BE2C (cell line): Measurements from ENCODE around the gene CD27.
A peak's percentile ranks its signal among the peaks of the same experiment; 100 is the strongest.

ENCODE experiments used
- DNase-seq: peaks from one replicate; pipeline ENCODE4 v3.0.0-alpha.2; 2020
- H3K27me3 ChIP-seq: fragments of 250-450 bp; sonication (Bioruptor Pico); 2 replicates; pipeline ENCODE4 v1.5.1; 2020; ENCODE audit warnings: mild to moderate bottlenecking
- H3K36me3 ChIP-seq: fragments of 250-450 bp; sonication (Bioruptor Pico); 2 replicates; pipeline ENCODE4 v1.5.1; 2020; ENCODE audit warnings: mild to moderate bottlenecking
- H3K4me1 ChIP-seq: fragments of 250-450 bp; sonication (Bioruptor Pico); 2 replicates; pipeline ENCODE4 v1.5.1; 2020
- H3K4me3 ChIP-seq: 2 replicates; pipeline ENCODE4 v1.5.1; 2011; ENCODE audit warnings: low read depth, low read length
- H3K9me3 ChIP-seq: fragments of 250-450 bp; sonication (Bioruptor Pico); 2 replicates; pipeline ENCODE4 v1.5.1; 2020
- TF ChIP-seq, protein P1 (sequence below): IDR thresholded peaks from 2 replicates; pipeline ENCODE4 v1.5.1; 2012; ENCODE audit warnings: mild to moderate bottlenecking, low read depth, low read length

The CD27 gene

DNA sequence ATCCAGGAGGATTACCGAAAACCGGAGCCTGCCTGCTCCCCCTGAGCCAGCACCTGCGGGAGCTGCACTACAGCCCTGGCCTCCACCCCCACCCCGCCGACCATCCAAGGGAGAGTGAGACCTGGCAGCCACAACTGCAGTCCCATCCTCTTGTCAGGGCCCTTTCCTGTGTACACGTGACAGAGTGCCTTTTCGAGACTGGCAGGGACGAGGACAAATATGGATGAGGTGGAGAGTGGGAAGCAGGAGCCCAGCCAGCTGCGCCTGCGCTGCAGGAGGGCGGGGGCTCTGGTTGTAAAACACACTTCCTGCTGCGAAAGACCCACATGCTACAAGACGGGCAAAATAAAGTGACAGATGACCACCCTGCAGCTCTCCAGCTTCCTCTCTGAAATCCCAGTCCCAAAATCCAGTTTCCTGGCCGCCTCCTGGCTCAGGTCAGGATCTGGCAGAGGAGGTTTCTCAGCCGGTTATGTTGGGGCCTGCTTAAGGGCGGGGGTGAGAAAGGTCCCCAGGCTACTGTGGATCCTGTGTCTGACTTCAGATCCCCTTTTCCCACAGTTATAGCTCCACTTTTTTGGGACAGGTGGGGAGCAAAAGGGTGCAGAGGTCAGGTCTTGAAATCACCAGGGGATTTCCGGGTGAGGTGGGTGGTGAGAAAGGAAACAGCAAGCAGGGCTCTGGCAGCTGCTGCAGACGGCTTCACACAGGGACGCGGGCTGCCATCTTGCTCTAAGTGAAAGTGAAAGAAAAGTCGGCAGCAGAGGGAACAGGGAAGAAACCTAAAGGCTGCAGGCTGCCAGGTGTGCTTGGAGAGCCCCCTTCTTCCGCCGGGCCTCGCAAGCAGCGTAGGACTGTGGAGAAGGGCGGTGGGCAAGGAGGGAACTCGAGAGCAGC lies 6.8 kb downstream of the CD27 start, which contains the start of gene TAPBPL:
TSS of gene TAPBPL (plus strand) at position 695 of the 897 bp plus-strand sequence. CDS start 207 bp downstream, outside the sequence.
- TF ChIP-seq, protein P1, sequence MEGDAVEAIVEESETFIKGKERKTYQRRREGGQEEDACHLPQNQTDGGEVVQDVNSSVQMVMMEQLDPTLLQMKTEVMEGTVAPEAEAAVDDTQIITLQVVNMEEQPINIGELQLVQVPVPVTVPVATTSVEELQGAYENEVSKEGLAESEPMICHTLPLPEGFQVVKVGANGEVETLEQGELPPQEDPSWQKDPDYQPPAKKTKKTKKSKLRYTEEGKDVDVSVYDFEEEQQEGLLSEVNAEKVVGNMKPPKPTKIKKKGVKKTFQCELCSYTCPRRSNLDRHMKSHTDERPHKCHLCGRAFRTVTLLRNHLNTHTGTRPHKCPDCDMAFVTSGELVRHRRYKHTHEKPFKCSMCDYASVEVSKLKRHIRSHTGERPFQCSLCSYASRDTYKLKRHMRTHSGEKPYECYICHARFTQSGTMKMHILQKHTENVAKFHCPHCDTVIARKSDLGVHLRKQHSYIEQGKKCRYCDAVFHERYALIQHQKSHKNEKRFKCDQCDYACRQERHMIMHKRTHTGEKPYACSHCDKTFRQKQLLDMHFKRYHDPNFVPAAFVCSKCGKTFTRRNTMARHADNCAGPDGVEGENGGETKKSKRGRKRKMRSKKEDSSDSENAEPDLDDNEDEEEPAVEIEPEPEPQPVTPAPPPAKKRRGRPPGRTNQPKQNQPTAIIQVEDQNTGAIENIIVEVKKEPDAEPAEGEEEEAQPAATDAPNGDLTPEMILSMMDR = no peak
- peak; percentile 91 for DNase-seq
- H3K9me3 ChIP-seq = no peaks in the 10 kb centered on the region
- no peaks in the 10 kb centered on the region; the same call in 1 of the 2 replicates for H3K36me3 ChIP-seq
- H3K27me3 ChIP-seq = no peaks in the 10 kb centered on the region
- H3K4me3 ChIP-seq = peak within 1 kb of the TSS; percentile 91
- peaks cover 12% of the 10 kb centered on the region for H3K4me1 ChIP-seq

DNA sequence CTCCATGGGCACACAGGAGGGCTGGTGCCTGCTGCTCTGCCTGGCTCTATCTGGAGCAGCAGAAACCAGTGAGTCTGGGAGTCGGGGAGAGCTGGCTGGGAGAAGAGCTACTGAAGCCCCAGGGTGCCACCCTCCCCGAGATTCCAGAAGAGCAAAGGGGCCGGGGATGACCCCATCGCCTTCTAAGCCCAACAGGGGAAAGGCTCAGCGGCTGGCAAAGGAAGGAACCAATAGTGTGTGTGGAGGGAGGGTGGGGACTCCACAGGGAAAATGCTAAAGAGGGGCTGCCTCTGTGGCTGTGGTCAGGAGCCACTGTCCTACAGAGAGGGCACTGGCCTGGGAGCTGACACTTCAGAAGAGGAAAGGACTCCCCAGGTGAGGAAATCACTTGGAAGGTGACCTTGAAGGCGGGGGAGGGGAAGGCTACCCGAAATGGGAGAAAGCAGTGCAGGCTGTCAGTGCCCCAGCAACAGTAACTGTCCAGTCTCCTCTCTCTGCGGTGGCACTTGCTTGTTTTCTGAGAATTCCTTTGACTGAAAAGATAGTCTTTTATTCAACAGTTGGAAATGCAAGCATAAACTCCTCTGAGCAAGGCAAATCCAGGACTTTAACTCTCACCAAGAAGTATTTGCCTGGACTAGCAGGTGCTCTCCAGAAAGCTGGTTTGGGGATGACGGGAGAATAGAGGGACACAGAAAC lies 7.6 kb downstream of the CD27 start:
- no peaks in the 10 kb centered on the region for H3K9me3 ChIP-seq
- peak overlapping the region; percentile 91 for H3K4me3 ChIP-seq
- H3K36me3 ChIP-seq = no peaks in the 10 kb centered on the region; the same call in none of the 2 replicates
- H3K27me3 ChIP-seq = no peaks in the 10 kb centered on the region
- no peak for DNase-seq
- H3K4me1 ChIP-seq = peaks cover 12% of the 10 kb centered on the region
- TF ChIP-seq, protein P1 = no peak

DNA sequence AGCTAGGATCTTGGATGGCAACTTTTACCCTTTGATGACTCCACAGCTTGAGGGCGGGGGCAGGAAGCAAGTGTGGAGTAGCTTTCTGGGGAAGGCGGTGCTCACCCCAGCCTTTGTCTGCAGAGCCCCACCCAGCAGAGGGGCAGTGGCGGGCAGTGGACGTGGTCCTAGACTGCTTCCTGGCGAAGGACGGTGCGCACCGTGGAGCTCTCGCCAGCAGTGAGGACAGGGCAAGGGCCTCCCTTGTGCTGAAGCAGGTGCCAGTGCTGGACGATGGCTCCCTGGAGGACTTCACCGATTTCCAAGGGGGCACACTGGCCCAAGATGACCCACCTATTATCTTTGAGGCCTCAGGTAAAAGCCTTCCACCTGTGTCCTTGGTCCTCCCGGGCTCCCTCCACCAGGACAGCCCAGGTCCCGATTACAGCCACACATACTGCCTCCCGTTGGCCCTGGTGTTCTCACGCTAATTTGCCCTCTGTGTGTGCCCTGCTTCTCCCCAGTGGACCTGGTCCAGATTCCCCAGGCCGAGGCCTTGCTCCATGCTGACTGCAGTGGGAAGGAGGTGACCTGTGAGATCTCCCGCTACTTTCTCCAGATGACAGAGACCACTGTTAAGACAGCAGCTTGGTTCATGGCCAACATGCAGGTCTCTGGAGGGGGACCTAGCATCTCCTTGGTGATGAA lies 8.3 kb downstream of the CD27 start:
- Histone ChIP-seq H3K27me3 (no peaks in the 10 kb centered on the region), H3K36me3 (peaks cover 6% of the 10 kb centered on the region), H3K4me1 (peaks cover 12% of the 10 kb centered on the region), H3K9me3 (no peaks in the 10 kb centered on the region), H3K4me3 (peak overlapping the region; percentile 91)
- TF ChIP-seq, protein P1 = no peak
- no peak for DNase-seq

DNA sequence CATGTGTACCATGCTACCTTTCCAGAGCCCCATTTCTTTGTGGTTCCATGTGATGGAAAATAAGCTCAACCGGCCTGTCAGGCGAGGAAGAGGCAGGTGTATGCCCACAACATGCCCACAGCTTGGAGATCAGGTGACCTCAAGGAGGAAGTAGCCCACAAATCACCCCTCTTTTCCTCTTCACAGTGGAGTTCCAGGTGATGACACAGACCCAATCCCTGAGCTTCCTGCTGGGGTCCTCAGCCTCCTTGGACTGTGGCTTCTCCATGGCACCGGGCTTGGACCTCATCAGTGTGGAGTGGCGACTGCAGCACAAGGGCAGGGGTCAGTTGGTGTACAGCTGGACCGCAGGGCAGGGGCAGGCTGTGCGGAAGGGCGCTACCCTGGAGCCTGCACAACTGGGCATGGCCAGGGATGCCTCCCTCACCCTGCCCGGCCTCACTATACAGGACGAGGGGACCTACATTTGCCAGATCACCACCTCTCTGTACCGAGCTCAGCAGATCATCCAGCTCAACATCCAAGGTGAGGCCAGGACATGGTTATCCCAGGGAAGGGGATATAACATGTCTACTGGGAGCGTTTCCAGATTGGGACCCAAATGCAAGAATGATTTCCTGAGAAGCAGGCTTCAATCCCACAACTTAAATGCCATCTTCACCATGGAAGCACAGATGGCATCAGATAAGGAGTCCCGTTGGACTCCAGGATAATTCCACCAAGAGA lies 12.6 kb downstream of the CD27 start:
- Histone ChIP-seq H3K27me3 (no peaks in the 10 kb centered on the region), H3K4me3 (no peak overlapping the region), H3K36me3 (peaks cover 23% of the 10 kb centered on the region), H3K9me3 (no peaks in the 10 kb centered on the region), H3K4me1 (peaks cover 5% of the 10 kb centered on the region)
- TF ChIP-seq, protein P1 = no peak
- DNase-seq = no peak

DNA sequence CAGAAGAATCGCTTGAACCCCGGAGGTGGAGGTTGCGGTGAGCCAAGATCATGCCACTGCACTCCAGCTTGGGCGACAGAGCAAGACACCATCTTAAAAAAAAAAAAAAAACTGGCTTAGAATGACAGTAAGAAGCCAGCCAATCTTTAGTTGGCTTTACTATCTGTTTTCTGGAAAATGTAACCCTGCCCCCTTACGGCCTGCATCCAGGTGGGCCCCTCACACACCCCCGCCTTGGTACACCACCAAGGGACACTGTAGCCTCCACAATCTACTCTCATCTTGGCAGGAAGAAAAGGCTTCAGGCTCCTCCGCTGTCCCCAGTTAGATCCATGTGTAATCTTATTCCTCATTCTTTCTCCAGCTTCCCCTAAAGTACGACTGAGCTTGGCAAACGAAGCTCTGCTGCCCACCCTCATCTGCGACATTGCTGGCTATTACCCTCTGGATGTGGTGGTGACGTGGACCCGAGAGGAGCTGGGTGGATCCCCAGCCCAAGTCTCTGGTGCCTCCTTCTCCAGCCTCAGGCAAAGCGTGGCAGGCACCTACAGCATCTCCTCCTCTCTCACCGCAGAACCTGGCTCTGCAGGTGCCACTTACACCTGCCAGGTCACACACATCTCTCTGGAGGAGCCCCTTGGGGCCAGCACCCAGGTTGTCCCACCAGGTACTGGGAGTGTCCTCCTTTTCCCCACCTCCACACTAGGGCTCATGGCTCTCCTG lies 13.7 kb downstream of the CD27 start:
- Histone ChIP-seq H3K36me3 (peaks cover 32% of the 10 kb centered on the region), H3K9me3 (no peaks in the 10 kb centered on the region), H3K27me3 (no peaks in the 10 kb centered on the region), H3K4me1 (no peaks in the 10 kb centered on the region), H3K4me3 (no peak overlapping the region)
- TF ChIP-seq, protein P1 = no peak
- DNase-seq = no peak
